Large intestine (tissue), 3 donors: ENCODE results near the gene SRI. TPM values are rescaled to one million over a fixed set of nuclear protein-coding genes. Genes with fewer than 3 reads are reported as not detected.

Source experiments
- DNase-seq, 2 donors: peaks; one replicate each; pipeline versions ENCODE4 v3.0.0 to v3.0.0-alpha.2; 2013
- H3K27ac ChIP-seq: one replicate; pipeline ENCODE4 v1.5.1; 2013; ENCODE audit warnings: low read length
- H3K27me3 ChIP-seq: 2 replicates; pipeline ENCODE4 v1.6.1; 2013; ENCODE audit warnings: low read length; ENCODE audit not compliant: control insufficient read depth, insufficient read depth
- H3K36me3 ChIP-seq: 2 replicates; pipeline ENCODE4 v1.6.1; 2013; ENCODE audit warnings: low read length; ENCODE audit not compliant: control insufficient read depth, insufficient read depth
- H3K4me1 ChIP-seq: one replicate; pipeline ENCODE4 v1.6.1; 2013; ENCODE audit warnings: low read length; ENCODE audit not compliant: control insufficient read depth, insufficient read depth
- H3K4me3 ChIP-seq: one replicate; pipeline ENCODE4 v1.5.1; 2013; ENCODE audit warnings: low read length
- H3K9me3 ChIP-seq: one replicate; pipeline ENCODE4 v1.6.1; 2013; ENCODE audit warnings: mild to moderate bottlenecking, low read depth, low read length, moderate library complexity; ENCODE audit not compliant: control insufficient read depth
- WGBS: methylation state at CpG from one replicate; pipeline ENCODE4 v1.1.5; 2013; ENCODE audit warnings: low lambda C conversion rate; ENCODE audit not compliant: insufficient coverage; 5-methylcytosine and 5-hydroxymethylcytosine counted together
- polyA plus RNA-seq: library from polyadenylated mRNA; unstranded; fragments of 120-200 nt; gene quantifications from one replicate; pipeline ENCODE4 v1.2.1, GENCODE V29; 2013

The SRI gene
- polyA plus RNA-seq, 1 donor: 315 TPM

- H3K9me3 ChIP-seq: no peaks in the 10 kb centered on the region
- WGBS: 88% methylated on average over 2 of the region's 3 CpGs
- H3K4me1 ChIP-seq: no peaks in the 10 kb centered on the region
These were observed 19.6 kb downstream of the SRI start for GRCh38 chr7:88200261-88200660.

GRCh38 chr7:88191911-88192310 lies 27.9 kb downstream of the SRI start:
- DNase-seq: no peak
- Histone ChIP-seq H3K27ac (no peak overlapping the region), H3K9me3 (no peaks in the 10 kb centered on the region), H3K4me1 (no peaks in the 10 kb centered on the region), H3K36me3 (no peaks in the 10 kb centered on the region), H3K4me3 (no peak overlapping the region), H3K27me3 (no peaks in the 10 kb centered on the region)
- WGBS: 100% methylated on average over 1 of the region's 3 CpGs

More at GRCh38 chr7:88200261-88200660, 19.6 kb downstream of the SRI start:
- Histone ChIP-seq H3K27ac (no peak overlapping the region), H3K36me3 (peaks cover 22% of the 10 kb centered on the region), H3K27me3 (no peaks in the 10 kb centered on the region), H3K4me3 (no peak overlapping the region)
- DNase-seq: no peak

- Histone ChIP-seq H3K27me3 (no peaks in the 10 kb centered on the region), H3K4me3 (no peak overlapping the region)
These were observed 34.2 kb downstream of the SRI start for GRCh38 chr7:88185650-88186049.

GRCh38 chr7:88184848-88185304 lies 35.0 kb downstream of the SRI start:
- Histone ChIP-seq H3K4me1 (no peaks in the 10 kb centered on the region), H3K4me3 (no peak overlapping the region), H3K27me3 (no peaks in the 10 kb centered on the region), H3K36me3 (no peaks in the 10 kb centered on the region), H3K9me3 (no peaks in the 10 kb centered on the region), H3K27ac (no peak overlapping the region)
- WGBS: no CpG with 5 or more reads among the region's 5 CpGs
- DNase-seq: no peak

More at GRCh38 chr7:88185650-88186049, 34.2 kb downstream of the SRI start:
- Histone ChIP-seq H3K9me3 (no peaks in the 10 kb centered on the region), H3K36me3 (no peaks in the 10 kb centered on the region), H3K4me1 (no peaks in the 10 kb centered on the region), H3K27ac (no peak overlapping the region)
- DNase-seq: no peak

- 100% methylated on average over 1 of the region's 1 CpG for whole genome bisulfite sequencing
- DNase-seq: no peak
- no peaks in the 10 kb centered on the region for H3K9me3 ChIP-seq
- no peak overlapping the region for H3K4me3 ChIP-seq
- H3K36me3 ChIP-seq: no peaks in the 10 kb centered on the region
- H3K4me1 ChIP-seq: no peaks in the 10 kb centered on the region
- H3K27me3 ChIP-seq: no peaks in the 10 kb centered on the region
- no peak overlapping the region for H3K27ac ChIP-seq
These were observed 36.8 kb downstream of the SRI start for GRCh38 chr7:88183051-88183450.

GRCh38 chr7:88176190-88176589 lies 43.6 kb downstream of the SRI start:
- H3K9me3 ChIP-seq: no peaks in the 10 kb centered on the region
- no peak for DNase-seq
- H3K4me1 ChIP-seq: no peaks in the 10 kb centered on the region
- H3K36me3 ChIP-seq: no peaks in the 10 kb centered on the region
- H3K27me3 ChIP-seq: no peaks in the 10 kb centered on the region
- H3K4me3 ChIP-seq: no peak overlapping the region
- H3K27ac ChIP-seq: no peak overlapping the region
- WGBS: 94% methylated on average over 3 of the region's 5 CpGs

- H3K9me3 ChIP-seq: no peaks in the 10 kb centered on the region
- H3K4me3 ChIP-seq: no peak overlapping the region
- 100% methylated on average over 1 of the region's 4 CpGs for WGBS
- no peaks in the 10 kb centered on the region for H3K27me3 ChIP-seq
- H3K36me3 ChIP-seq: no peaks in the 10 kb centered on the region
- H3K4me1 ChIP-seq: no peaks in the 10 kb centered on the region
- no peak for DNase-seq
- no peak overlapping the region for H3K27ac ChIP-seq
These were observed 47.0 kb downstream of the SRI start for GRCh38 chr7:88172842-88173241.

- H3K4me1 ChIP-seq: no peaks in the 10 kb centered on the region
- no peaks in the 10 kb centered on the region for H3K27me3 ChIP-seq
- H3K27ac ChIP-seq: no peak overlapping the region
- H3K36me3 ChIP-seq: no peaks in the 10 kb centered on the region
- 33% methylated on average over 1 of the region's 1 CpG for WGBS
- H3K9me3 ChIP-seq: no peaks in the 10 kb centered on the region
- no peak overlapping the region for H3K4me3 ChIP-seq
- DNase-seq: peak in 1 of 2 donors; percentile 15
These were observed 50.0 kb downstream of the SRI start for GRCh38 chr7:88169717-88170320.

- H3K4me1 ChIP-seq: no peaks in the 10 kb centered on the region
- no peaks in the 10 kb centered on the region for H3K9me3 ChIP-seq
- no peaks in the 10 kb centered on the region for H3K36me3 ChIP-seq
- no peak for DNase-seq
- WGBS: 100% methylated on average over 1 of the region's 2 CpGs
- H3K4me3 ChIP-seq: no peak overlapping the region
- H3K27ac ChIP-seq: no peak overlapping the region
- H3K27me3 ChIP-seq: no peaks in the 10 kb centered on the region
These were observed 52.1 kb downstream of the SRI start for GRCh38 chr7:88167721-88168120.

GRCh38 chr7:88167223-88167622 lies 52.6 kb downstream of the SRI start:
- H3K9me3 ChIP-seq: no peaks in the 10 kb centered on the region
- DNase-seq: no peak
- no peak overlapping the region for H3K4me3 ChIP-seq
- H3K4me1 ChIP-seq: no peaks in the 10 kb centered on the region
- H3K36me3 ChIP-seq: no peaks in the 10 kb centered on the region
- WGBS: 100% methylated on average over 1 of the region's 2 CpGs
- no peaks in the 10 kb centered on the region for H3K27me3 ChIP-seq
- no peak overlapping the region for H3K27ac ChIP-seq

GRCh38 chr7:88165697-88166096 lies 54.1 kb downstream of the SRI start:
- DNase-seq: no peak
- H3K9me3 ChIP-seq: no peaks in the 10 kb centered on the region
- no peaks in the 10 kb centered on the region for H3K27me3 ChIP-seq
- no peaks in the 10 kb centered on the region for H3K36me3 ChIP-seq
- H3K4me1 ChIP-seq: no peaks in the 10 kb centered on the region
- H3K27ac ChIP-seq: no peak overlapping the region
- no peak overlapping the region for H3K4me3 ChIP-seq
